ENCODE results near the gene ASCC1. TPM values are rescaled to one million over a fixed set of nuclear protein-coding genes. Genes with fewer than 3 reads are reported as not detected.

ASCC1 gene
- total RNA-seq, 2 donors from 2014 or later = 14.8 to 38.3 TPM

DNA sequence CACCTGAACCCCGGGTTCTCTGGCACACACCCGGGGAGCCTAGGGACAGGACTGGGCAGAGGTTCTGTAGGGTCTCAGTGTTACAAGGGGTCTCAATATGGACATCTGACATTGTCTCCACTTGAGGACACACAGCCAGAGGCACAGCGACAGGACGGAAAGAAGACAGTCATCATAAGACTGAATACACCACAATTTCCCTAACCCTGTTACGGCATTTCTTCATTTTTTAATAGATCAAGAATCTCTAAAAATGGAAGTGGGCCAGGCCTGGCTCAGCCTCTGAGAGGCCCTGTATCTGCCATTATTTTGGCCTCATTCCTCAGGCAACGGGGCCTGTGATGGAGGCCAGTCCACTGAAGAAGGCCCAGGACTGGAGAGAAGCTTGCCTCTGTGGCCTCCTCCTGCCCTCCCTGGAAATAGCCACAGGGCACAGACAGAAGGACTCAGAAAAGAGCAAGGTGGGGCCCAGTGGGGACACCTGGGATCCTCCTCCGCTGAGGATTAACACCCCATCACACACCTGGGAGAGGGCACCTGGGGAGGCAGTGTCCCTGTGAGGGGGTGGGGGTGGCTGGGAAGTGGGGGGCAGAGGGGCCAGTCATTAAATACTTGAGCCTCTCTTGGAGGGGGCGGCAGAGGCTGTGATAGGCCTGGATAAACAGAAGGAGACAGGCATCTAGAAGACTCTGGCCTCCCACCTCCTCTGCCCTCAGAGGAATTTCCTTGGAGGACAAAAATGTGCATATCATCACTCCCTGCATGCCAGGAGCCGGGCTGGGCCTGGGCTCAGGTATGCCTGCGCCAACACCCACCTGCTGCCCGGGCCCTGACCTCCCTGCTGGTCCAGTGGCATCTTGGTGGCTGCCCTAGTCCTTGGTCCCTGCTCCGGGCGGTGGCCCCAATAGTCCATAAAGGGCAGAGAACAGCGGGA, 135.8 kb downstream of the ASCC1 start:
- H3K4me3 ChIP-seq = no peak overlapping the region
- H3K27ac ChIP-seq = no peak overlapping the region
- intact Hi-C loops (cut with DNase I) = no loop called here
- TF ChIP-seq CTCF (IDR thresholded peaks at IDR 0.05) (no peak), POLR2A (IDR thresholded peaks at IDR 0.05) (no peak), POLR2AphosphoS5 (IDR thresholded peaks at IDR 0.05) (no peak)
- H3K27me3 ChIP-seq (replicated peaks; ENCODE audit: insufficient read depth) = no peaks in the 10 kb centered on the region
- H3K36me3 ChIP-seq = no peaks in the 10 kb centered on the region
- no peaks in the 10 kb centered on the region for H3K9me3 ChIP-seq
- DNase-seq (ENCODE audit: low spot score) = no peak
- WGBS = 89% methylated on average over 14 of the region's 14 CpGs
- no peaks in the 10 kb centered on the region for H3K4me1 ChIP-seq (replicated peaks)

DNA sequence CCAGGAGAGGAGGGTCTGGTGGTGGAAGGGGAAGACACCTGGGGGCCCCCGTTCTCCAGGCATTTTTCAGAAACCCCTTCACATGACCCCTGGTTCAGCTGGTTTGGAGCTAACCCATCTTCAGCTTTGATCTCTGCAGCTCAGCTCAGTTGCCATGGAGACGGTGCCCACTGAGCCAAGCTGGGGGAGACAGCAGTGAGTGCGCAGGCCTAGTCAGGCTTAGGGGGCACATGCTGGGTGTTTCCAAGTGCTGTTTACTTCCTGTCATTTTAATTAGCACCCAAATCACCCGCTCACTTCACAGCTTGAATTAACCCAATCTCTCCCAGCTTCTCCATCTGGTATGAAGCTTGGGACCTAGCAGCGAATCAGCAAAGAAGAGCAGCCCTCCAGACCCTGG, 136.7 kb downstream of the ASCC1 start:
- Histone ChIP-seq H3K9me3 (no peaks in the 10 kb centered on the region), H3K36me3 (no peaks in the 10 kb centered on the region), H3K27me3 (replicated peaks; ENCODE audit: insufficient read depth) (no peaks in the 10 kb centered on the region), H3K27ac (no peak overlapping the region), H3K4me1 (replicated peaks) (no peaks in the 10 kb centered on the region), H3K4me3 (no peak overlapping the region)
- 79% methylated on average over 5 of the region's 5 CpGs for WGBS
- no peak for TF ChIP-seq CTCF (IDR thresholded peaks at IDR 0.05)
- no peak for DNase-seq (ENCODE audit: low spot score)
- intact Hi-C loops (cut with DNase I) = no loop called here

GRCh38 chr10:72077275-72077990, 138.6 kb downstream of the ASCC1 start:
- 95% methylated on average over 20 of the region's 20 CpGs for WGBS
- Histone ChIP-seq H3K27me3 (replicated peaks; ENCODE audit: insufficient read depth) (no peaks in the 10 kb centered on the region), H3K4me1 (replicated peaks) (no peaks in the 10 kb centered on the region), H3K36me3 (no peaks in the 10 kb centered on the region), H3K4me3 (no peak overlapping the region), H3K27ac (no peak overlapping the region), H3K9me3 (no peaks in the 10 kb centered on the region)
- DNase-seq (ENCODE audit: low spot score) = no peak
- intact Hi-C loops (cut with DNase I) = no loop called here
- TF ChIP-seq POLR2A (IDR thresholded peaks at IDR 0.05) (no peak), CTCF (IDR thresholded peaks at IDR 0.05) (no peak), POLR2AphosphoS5 (IDR thresholded peaks at IDR 0.05) (no peak)

- H3K9me3 ChIP-seq = no peaks in the 10 kb centered on the region
- no peaks in the 10 kb centered on the region for H3K36me3 ChIP-seq
- intact Hi-C loops (cut with DNase I) = no loop called here
- H3K4me1 ChIP-seq (replicated peaks) = no peaks in the 10 kb centered on the region
- no peak for DNase-seq (ENCODE audit: low spot score)
- no peak overlapping the region for H3K27ac ChIP-seq
- TF ChIP-seq POLR2A (IDR thresholded peaks at IDR 0.05) (no peak), POLR2AphosphoS5 (IDR thresholded peaks at IDR 0.05) (no peak), CTCF (IDR thresholded peaks at IDR 0.05) (no peak)
- H3K27me3 ChIP-seq (replicated peaks; ENCODE audit: insufficient read depth) = no peaks in the 10 kb centered on the region
- H3K4me3 ChIP-seq = no peak overlapping the region
- WGBS = 77% methylated on average over 5 of the region's 5 CpGs
These were observed 139.3 kb downstream of the ASCC1 start for GRCh38 chr10:72076756-72077155.
